HepG2 (cell line): Measurements from ENCODE around the gene METTL1. TPM values are rescaled to one million over a fixed set of nuclear protein-coding genes. Genes with fewer than 3 reads are reported as not detected.
A peak's percentile ranks its signal among the peaks of the same experiment; 100 is the strongest.

Source experiments
- ATM ChIP-seq: fragments of 450-650 bp; IDR thresholded peaks from 2 replicates; pipeline ENCODE4 v1.7.1; 2017; ENCODE audit warnings: mild to moderate bottlenecking, borderline replicate concordance
- CBX5 ChIP-seq: sonication (generic); formaldehyde crosslinking; IDR thresholded peaks from 2 replicates; pipeline ENCODE4 v1.4.0; 2020; ENCODE audit warnings: missing genetic modification reagents, borderline replicate concordance
- EED ChIP-seq: sonication (generic); formaldehyde crosslinking; IDR thresholded peaks from 2 replicates; pipeline ENCODE4 v1.5.0; 2020; ENCODE audit warnings: mild to moderate bottlenecking, missing genetic modification reagents
- ELF1 ChIP-seq: sonication (generic); formaldehyde crosslinking; IDR thresholded peaks from 2 replicates; pipeline ENCODE4 v1.4.0; 2020; ENCODE audit warnings: missing genetic modification reagents
- HMG20B ChIP-seq: conservative IDR thresholded peaks from 2 replicates; pipeline ENCODE4 v1.6.1; 2016; ENCODE audit warnings: missing genetic modification reagents, missing compliant biosample characterization
- JUN ChIP-seq: sonication (generic); formaldehyde crosslinking; IDR thresholded peaks from 2 replicates; pipeline ENCODE4 v1.4.0; 2020; ENCODE audit warnings: mild to moderate bottlenecking, missing genetic modification reagents
- KLF13 ChIP-seq: sonication (generic); formaldehyde crosslinking; IDR thresholded peaks from 2 replicates; pipeline ENCODE4 v1.4.0; 2020; ENCODE audit warnings: mild to moderate bottlenecking, missing genetic modification reagents
- NPAS2 ChIP-seq: sonication (generic); formaldehyde crosslinking; IDR thresholded peaks from 2 replicates; pipeline ENCODE4 v1.8.0; 2022; ENCODE audit warnings: mild to moderate bottlenecking, missing genetic modification reagents, borderline replicate concordance
- PATZ1 ChIP-seq: sonication (generic); formaldehyde crosslinking; IDR thresholded peaks from 2 replicates; pipeline ENCODE4 v1.4.0; 2020; ENCODE audit warnings: missing genetic modification reagents
- RAD51 ChIP-seq: fragments of 450-650 bp; IDR thresholded peaks from 2 replicates; pipeline ENCODE4 v1.6.1; 2016; ENCODE audit warnings: borderline replicate concordance
- RELA ChIP-seq: sonication (generic); formaldehyde crosslinking; IDR thresholded peaks from 2 replicates; pipeline ENCODE4 v1.4.0; 2020; ENCODE audit warnings: missing genetic modification reagents
- SUZ12 ChIP-seq: fragments of 150-350 bp; IDR thresholded peaks from 2 replicates; pipeline ENCODE4 v1.6.1; 2014; ENCODE audit warnings: low read depth, low read length
- ZBTB7A ChIP-seq: sonication (generic); formaldehyde crosslinking; IDR thresholded peaks from 2 replicates; pipeline ENCODE4 v1.8.0; 2022; ENCODE audit warnings: mild to moderate bottlenecking, missing genetic modification reagents
- ZNF326 ChIP-seq: sonication (generic); formaldehyde crosslinking; IDR thresholded peaks from 2 replicates; pipeline ENCODE4 v1.4.0; 2020; ENCODE audit warnings: missing genetic modification reagents, borderline replicate concordance
- ZNF329 ChIP-seq: sonication (generic); formaldehyde crosslinking; IDR thresholded peaks from 2 replicates; pipeline ENCODE4 v1.9.0; 2021; ENCODE audit warnings: low read depth, mild to moderate bottlenecking, missing genetic modification reagents
- ZNF414 ChIP-seq: sonication (generic); formaldehyde crosslinking; IDR thresholded peaks from 2 replicates; pipeline ENCODE4 v1.5.0; 2020; ENCODE audit warnings: missing genetic modification reagents
- ZNF747 ChIP-seq: sonication (generic); formaldehyde crosslinking; IDR thresholded peaks from 2 replicates; pipeline ENCODE4 v1.8.1; 2023; ENCODE audit warnings: missing genetic modification reagents, mild to moderate bottlenecking, borderline replicate concordance
- polyA plus RNA-seq, 8 experiments: library from polyadenylated mRNA; depleted of rRNA in 3 of 8; stranded (reverse) in 7 of 8; unstranded in 1 of 8; fragments of >200 nt; fragmentation: Illumina TruSeq in 4 of 8; extraction: Trizol in 4 of 8; gene quantifications; 2 replicates each; pipeline versions ENCODE4 v1.2.1 to v1.2.3, GENCODE V29; 2011 to 2016; ENCODE audit warnings: low read depth in 4 of 8, missing spikeins in 1 of 8, mixed read lengths in 1 of 8; ENCODE audit not compliant: insufficient read depth in 1 of 8
- total RNA-seq, 5 experiments: library from RNA; depleted of rRNA; stranded (reverse); fragments of >200 nt; fragmentation: Illumina TruSeq; extraction: Trizol; gene quantifications; 2 replicates each; pipeline ENCODE4 v1.2.3, GENCODE V29; 2016; ENCODE audit warnings: low read depth in 1 of 5
- TF ChIP-seq, protein P1 (sequence below): sonication (generic); formaldehyde crosslinking; IDR thresholded peaks from 2 replicates; pipeline ENCODE4 v1.5.0; 2020; ENCODE audit warnings: mild to moderate bottlenecking, missing genetic modification reagents
- TF ChIP-seq, protein P2 (sequence below): sonication (generic); formaldehyde crosslinking; IDR thresholded peaks from 2 replicates; pipeline ENCODE4 v1.4.0; 2020; ENCODE audit warnings: mild to moderate bottlenecking, missing genetic modification reagents
- TF ChIP-seq, protein P3 (sequence below): sonication (generic); formaldehyde crosslinking; IDR thresholded peaks from 2 replicates; pipeline ENCODE4 v1.4.0; 2020; ENCODE audit warnings: mild to moderate bottlenecking, missing genetic modification reagents

Gene METTL1
- total and polyA plus RNA-seq, 2 of the 13 experiments (the other 11 are each of a cell fraction or from before 2014, with no cell fraction given) = 34.7 to 36.9 TPM

- TF ChIP-seq ZNF329 (CRISPR knock-in tag) = peak; percentile 53; the same call in 1 of the 2 replicates
- no peak for TF ChIP-seq ATM
- TF ChIP-seq ZNF414 = peak; percentile 89
- TF ChIP-seq ELF1 (CRISPR knock-in tag) = peak; percentile 74
- TF ChIP-seq NPAS2 (CRISPR knock-in tag) = peak; percentile 90; the same call in 1 of the 2 replicates
- 0 out of 2 replicates have a peak, but pooled peaks have one; percentile 31 for TF ChIP-seq HMG20B (CRISPR knock-in tag)
- peak; percentile 83 for TF ChIP-seq RELA
- peak; percentile 86; the same call in 1 of the 2 replicates for TF ChIP-seq EED (CRISPR knock-in tag)
- peak; percentile 43; the same call in 1 of the 2 replicates for TF ChIP-seq CBX5 (CRISPR knock-in tag)
- TF ChIP-seq, protein P1, sequence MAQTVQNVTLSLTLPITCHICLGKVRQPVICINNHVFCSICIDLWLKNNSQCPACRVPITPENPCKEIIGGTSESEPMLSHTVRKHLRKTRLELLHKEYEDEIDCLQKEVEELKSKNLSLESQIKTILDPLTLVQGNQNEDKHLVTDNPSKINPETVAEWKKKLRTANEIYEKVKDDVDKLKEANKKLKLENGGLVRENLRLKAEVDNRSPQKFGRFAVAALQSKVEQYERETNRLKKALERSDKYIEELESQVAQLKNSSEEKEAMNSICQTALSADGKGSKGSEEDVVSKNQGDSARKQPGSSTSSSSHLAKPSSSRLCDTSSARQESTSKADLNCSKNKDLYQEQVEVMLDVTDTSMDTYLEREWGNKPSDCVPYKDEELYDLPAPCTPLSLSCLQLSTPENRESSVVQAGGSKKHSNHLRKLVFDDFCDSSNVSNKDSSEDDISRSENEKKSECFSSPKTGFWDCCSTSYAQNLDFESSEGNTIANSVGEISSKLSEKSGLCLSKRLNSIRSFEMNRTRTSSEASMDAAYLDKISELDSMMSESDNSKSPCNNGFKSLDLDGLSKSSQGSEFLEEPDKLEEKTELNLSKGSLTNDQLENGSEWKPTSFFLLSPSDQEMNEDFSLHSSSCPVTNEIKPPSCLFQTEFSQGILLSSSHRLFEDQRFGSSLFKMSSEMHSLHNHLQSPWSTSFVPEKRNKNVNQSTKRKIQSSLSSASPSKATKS = no peak
- TF ChIP-seq, protein P2, sequence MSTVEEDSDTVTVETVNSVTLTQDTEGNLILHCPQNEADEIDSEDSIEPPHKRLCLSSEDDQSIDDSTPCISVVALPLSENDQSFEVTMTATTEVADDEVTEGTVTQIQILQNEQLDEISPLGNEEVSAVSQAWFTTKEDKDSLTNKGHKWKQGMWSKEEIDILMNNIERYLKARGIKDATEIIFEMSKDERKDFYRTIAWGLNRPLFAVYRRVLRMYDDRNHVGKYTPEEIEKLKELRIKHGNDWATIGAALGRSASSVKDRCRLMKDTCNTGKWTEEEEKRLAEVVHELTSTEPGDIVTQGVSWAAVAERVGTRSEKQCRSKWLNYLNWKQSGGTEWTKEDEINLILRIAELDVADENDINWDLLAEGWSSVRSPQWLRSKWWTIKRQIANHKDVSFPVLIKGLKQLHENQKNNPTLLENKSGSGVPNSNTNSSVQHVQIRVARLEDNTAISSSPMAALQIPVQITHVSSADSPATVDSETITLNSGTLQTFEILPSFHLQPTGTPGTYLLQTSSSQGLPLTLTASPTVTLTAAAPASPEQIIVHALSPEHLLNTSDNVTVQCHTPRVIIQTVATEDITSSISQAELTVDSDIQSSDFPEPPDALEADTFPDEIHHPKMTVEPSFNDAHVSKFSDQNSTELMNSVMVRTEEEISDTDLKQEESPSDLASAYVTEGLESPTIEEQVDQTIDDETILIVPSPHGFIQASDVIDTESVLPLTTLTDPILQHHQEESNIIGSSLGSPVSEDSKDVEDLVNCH = no peak
- peak; percentile 83; the same call in 1 of the 2 replicates for TF ChIP-seq JUN
- TF ChIP-seq, protein P3, sequence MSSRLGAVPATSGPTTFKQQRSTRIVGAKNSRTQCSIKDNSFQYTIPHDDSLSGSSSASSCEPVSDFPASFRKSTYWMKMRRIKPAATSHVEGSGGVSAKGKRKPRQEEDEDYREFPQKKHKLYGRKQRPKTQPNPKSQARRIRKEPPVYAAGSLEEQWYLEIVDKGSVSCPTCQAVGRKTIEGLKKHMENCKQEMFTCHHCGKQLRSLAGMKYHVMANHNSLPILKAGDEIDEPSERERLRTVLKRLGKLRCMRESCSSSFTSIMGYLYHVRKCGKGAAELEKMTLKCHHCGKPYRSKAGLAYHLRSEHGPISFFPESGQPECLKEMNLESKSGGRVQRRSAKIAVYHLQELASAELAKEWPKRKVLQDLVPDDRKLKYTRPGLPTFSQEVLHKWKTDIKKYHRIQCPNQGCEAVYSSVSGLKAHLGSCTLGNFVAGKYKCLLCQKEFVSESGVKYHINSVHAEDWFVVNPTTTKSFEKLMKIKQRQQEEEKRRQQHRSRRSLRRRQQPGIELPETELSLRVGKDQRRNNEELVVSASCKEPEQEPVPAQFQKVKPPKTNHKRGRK (CRISPR knock-in tag) = no peak
- TF ChIP-seq RAD51 = peak; percentile 100
- no peak for TF ChIP-seq ZNF326 (CRISPR knock-in tag)
- TF ChIP-seq PATZ1 (CRISPR knock-in tag) = peak; percentile 97
- TF ChIP-seq SUZ12 = no peak
- TF ChIP-seq ZNF747 (CRISPR knock-in tag) = peak; percentile 93
- TF ChIP-seq KLF13 (CRISPR knock-in tag) = no peak
- TF ChIP-seq ZBTB7A (CRISPR knock-in tag) = peak; percentile 69; the same call in 1 of the 2 replicates
Measured at GRCh38 chr12:57751788-57752667, 19.9 kb downstream of the METTL1 start, which contains the start of gene CDK4 (continued).
